ENCODE measurements around the gene CLIP2. TPM values are rescaled to one million over a fixed set of nuclear protein-coding genes. Genes with fewer than 3 reads are reported as not detected.
"Not testable (repeated sequence)": the region's sequence is repeated elsewhere in the genome, so short reads cannot be mapped to it uniquely, and the experiment has no call there.

CLIP2 gene
- total RNA-seq, 2 donors from 2014 or later: 50.7 to 52.9 TPM

DNA sequence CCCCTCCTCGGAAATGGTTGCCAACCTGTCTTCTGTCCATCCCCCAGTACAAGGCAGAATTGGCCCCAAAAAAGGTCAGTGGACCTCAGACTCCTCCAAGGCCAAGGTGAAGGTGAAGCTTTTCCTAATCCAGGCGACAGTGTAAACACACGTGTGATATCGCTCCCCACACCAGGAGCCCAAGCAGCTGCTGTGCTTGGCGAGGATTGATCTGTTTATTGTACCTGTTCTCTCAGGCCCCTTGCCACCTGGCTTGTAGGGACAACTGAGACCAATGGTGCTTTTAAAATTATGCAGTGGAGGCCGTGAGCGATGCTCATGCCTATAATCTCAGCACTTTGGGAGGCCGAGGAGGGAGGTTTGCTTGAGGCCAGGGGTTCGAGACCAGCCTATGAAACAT, 98.4 kb downstream of the CLIP2 start:
- no peak for TF ChIP-seq CTCF (IDR thresholded peaks at IDR 0.05)
- no peak for DNase-seq (ENCODE audit: low spot score)
- no peaks in the 10 kb centered on the region for H3K9me3 ChIP-seq
- H3K27me3 ChIP-seq (replicated peaks; ENCODE audit: insufficient read depth): no peaks in the 10 kb centered on the region
- no peak overlapping the region for H3K4me3 ChIP-seq
- ATAC-seq (ENCODE audit: insufficient number of reproducible peaks, low FRiP score, low read depth): no peak
- peaks cover 23% of the 10 kb centered on the region for H3K36me3 ChIP-seq
- no peak overlapping the region for H3K27ac ChIP-seq
- no peaks in the 10 kb centered on the region for H3K4me1 ChIP-seq (ENCODE audit: control insufficient read depth in 1 of 2, low read depth in 2 of 2)

- no peak overlapping the region for H3K27ac ChIP-seq
- H3K27me3 ChIP-seq (replicated peaks; ENCODE audit: insufficient read depth): no peaks in the 10 kb centered on the region
- no peak for DNase-seq (ENCODE audit: low spot score)
- no peaks in the 10 kb centered on the region for H3K9me3 ChIP-seq
- H3K4me1 ChIP-seq (ENCODE audit: control insufficient read depth in 1 of 2, low read depth in 2 of 2): peaks cover 2 to 5% of the 10 kb centered on the region in 2 donors
- no peak overlapping the region for H3K4me3 ChIP-seq
- no peak for ATAC-seq (ENCODE audit: insufficient number of reproducible peaks, low FRiP score, low read depth)
- TF ChIP-seq CTCF (IDR thresholded peaks at IDR 0.05): no peak
- peaks cover 23% of the 10 kb centered on the region for H3K36me3 ChIP-seq
These were observed 99.7 kb downstream of the CLIP2 start for GRCh38 chr7:74388880-74389415.

GRCh38 chr7:74393722-74394121, 104.5 kb downstream of the CLIP2 start:
- peak overlapping the region; percentile 37 to 52 for H3K27ac ChIP-seq
- not testable (repeated sequence) for H3K27me3 ChIP-seq (replicated peaks; ENCODE audit: insufficient read depth); ATAC-seq (ENCODE audit: insufficient number of reproducible peaks, low FRiP score, low read depth); H3K9me3 ChIP-seq; DNase-seq (ENCODE audit: low spot score); H3K4me3 ChIP-seq
- H3K4me1 ChIP-seq (ENCODE audit: control insufficient read depth in 1 of 2, low read depth in 2 of 2): peaks cover 7 to 13% of the 10 kb centered on the region in 2 donors
- TF ChIP-seq CTCF (IDR thresholded peaks at IDR 0.05): peak; percentile 20
- peaks cover 18% of the 10 kb centered on the region for H3K36me3 ChIP-seq

- Histone ChIP-seq H3K4me1 (ENCODE audit: control insufficient read depth in 1 of 2, low read depth in 2 of 2) (peaks cover 7 to 13% of the 10 kb centered on the region in 2 donors), H3K27ac (peak overlapping the region; percentile 37 to 52), H3K36me3 (peaks cover 12% of the 10 kb centered on the region)
- not testable (repeated sequence) for H3K4me3 ChIP-seq; H3K9me3 ChIP-seq; H3K27me3 ChIP-seq (replicated peaks; ENCODE audit: insufficient read depth); DNase-seq (ENCODE audit: low spot score); ATAC-seq (ENCODE audit: insufficient number of reproducible peaks, low FRiP score, low read depth)
These were observed 105.4 kb downstream of the CLIP2 start for GRCh38 chr7:74394601-74395000.

- no peaks in the 10 kb centered on the region for H3K27me3 ChIP-seq (replicated peaks; ENCODE audit: insufficient read depth)
- H3K4me1 ChIP-seq (ENCODE audit: control insufficient read depth in 1 of 2, low read depth in 2 of 2): peaks cover 7 to 13% of the 10 kb centered on the region in 2 donors
- no peak overlapping the region for H3K27ac ChIP-seq
- DNase-seq (ENCODE audit: low spot score): no peak
- no peak overlapping the region for H3K4me3 ChIP-seq
- no peak for TF ChIP-seq CTCF (IDR thresholded peaks at IDR 0.05)
- H3K36me3 ChIP-seq: peaks cover 9% of the 10 kb centered on the region
- H3K9me3 ChIP-seq: no peaks in the 10 kb centered on the region
- no peak for ATAC-seq (ENCODE audit: insufficient number of reproducible peaks, low FRiP score, low read depth)
These were observed 106.6 kb downstream of the CLIP2 start for GRCh38 chr7:74395745-74396311.

DNA sequence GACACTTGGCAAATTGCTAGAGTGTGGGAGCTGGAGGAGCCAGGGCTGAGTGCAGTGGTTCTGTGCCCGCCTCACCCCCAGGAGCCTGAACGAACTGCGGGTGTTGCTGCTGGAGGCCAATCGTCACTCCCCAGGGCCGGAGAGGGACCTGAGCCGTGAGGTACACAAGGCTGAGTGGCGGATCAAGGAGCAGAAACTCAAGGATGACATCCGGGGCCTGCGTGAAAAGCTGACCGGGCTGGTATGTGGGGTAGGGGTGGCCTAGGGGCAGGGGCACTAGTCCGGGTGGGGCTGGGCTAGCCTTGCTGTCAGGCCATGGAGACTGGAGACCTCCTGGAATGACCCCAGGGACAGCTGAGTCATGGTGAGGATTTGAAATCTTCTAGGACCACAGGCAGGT, 107.8 kb downstream of the CLIP2 start:
- DNase-seq (ENCODE audit: low spot score) (no peak), ATAC-seq (ENCODE audit: insufficient number of reproducible peaks, low FRiP score, low read depth) (no peak)
- no peak overlapping the region for H3K27ac ChIP-seq
- H3K4me1 ChIP-seq (ENCODE audit: control insufficient read depth in 1 of 2, low read depth in 2 of 2): peaks cover 7 to 13% of the 10 kb centered on the region in 2 donors
- TF ChIP-seq CTCF (IDR thresholded peaks at IDR 0.05): no peak
- peaks cover 9% of the 10 kb centered on the region for H3K36me3 ChIP-seq
- H3K4me3 ChIP-seq: no peak overlapping the region
- H3K9me3 ChIP-seq: no peaks in the 10 kb centered on the region
- H3K27me3 ChIP-seq (replicated peaks; ENCODE audit: insufficient read depth): no peaks in the 10 kb centered on the region

Data from thoracic aorta (tissue), 2 donors.